ENCODE measurements around the gene LAX1.
A peak's percentile ranks its signal among the peaks of the same experiment; 100 is the strongest.

Gene LAX1

GRCh38 chr1:203813581-203814341 is 48.8 kb downstream of the LAX1 start:
- DNase-seq (ENCODE audit: low spot score): no peak

GRCh38 chr1:203818399-203818798 is 53.4 kb downstream of the LAX1 start:
- DNase-seq (ENCODE audit: low spot score): peak; percentile 67

GRCh38 chr1:203823306-203823705 is 58.3 kb downstream of the LAX1 start:
- no peak for DNase-seq (ENCODE audit: low spot score)
